ENCODE measurements around the gene SERPINA3.
"Not testable (repeated sequence)": the region's sequence is repeated elsewhere in the genome, so short reads cannot be mapped to it uniquely, and the experiment has no call there.

SERPINA3 gene

GRCh38 chr14:94633121-94633520, 20.9 kb downstream of the SERPINA3 start:
- DNase-seq (ENCODE audit: low spot score) = no peak

DNA sequence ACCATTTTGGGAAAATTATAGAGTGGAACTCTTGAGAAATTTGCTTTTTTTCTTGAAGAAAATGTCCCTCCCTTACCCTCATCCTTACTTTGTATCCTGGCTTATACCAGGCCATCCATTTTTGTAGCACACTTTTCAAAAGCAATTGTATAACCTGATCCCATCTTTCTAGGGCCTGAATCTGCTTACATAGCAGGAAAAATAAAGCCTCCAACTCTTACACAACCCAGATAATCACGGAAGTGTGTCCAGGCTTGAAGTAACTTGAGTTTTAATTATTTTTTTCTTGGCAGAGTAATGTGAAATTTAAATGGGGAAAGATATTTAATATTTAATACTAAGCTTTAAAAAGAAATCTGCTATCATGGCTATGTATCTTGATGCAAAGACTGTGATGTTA, 23.0 kb downstream of the SERPINA3 start:
- no peak for DNase-seq (ENCODE audit: low spot score)

GRCh38 chr14:94636744-94637412, 24.7 kb downstream of the SERPINA3 start:
- no peak for DNase-seq (ENCODE audit: low spot score)

DNA sequence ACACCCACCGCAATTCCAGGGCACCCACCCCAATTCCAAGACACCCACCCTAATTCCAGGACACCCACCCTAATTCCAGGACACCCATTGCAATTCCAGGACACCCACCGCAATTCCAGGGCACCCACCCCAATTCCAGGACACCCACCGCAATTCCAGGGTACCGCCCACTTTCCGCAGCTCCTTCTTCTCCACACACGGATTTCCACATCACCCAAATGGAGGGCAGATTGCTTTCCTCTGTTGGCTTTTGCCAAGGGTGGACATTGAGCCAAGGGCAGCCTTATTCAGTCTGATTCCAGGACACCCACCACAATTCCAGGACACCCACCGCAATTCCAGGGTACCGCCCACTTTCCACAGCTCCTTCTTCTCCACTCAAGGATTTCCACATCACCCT, 25.6 kb downstream of the SERPINA3 start:
- DNase-seq (ENCODE audit: low spot score) = not testable (repeated sequence)

DNA sequence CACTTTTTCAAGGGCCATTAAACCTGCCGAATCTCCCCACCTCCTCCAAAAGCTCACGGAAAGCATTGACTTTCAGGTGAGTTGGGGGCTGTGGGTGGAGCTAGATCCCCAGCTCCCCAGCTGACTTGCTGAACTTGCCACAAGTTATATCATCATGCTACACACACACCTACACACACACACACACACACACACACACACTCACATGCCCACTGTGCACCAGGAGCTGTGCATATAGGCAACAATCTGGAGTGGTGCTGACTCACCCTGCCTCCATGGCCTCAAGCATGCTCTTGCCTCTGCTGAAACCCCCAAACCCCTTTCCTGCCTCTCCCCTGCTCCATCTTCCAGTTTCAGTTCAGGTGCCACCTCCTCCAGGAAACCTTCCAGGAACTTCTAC, 26.1 kb downstream of the SERPINA3 start:
- no peak for DNase-seq (ENCODE audit: low spot score)

- no peak for DNase-seq (ENCODE audit: low spot score)
Observed at GRCh38 chr14:94638961-94639817, 27.0 kb downstream of the SERPINA3 start.

DNA sequence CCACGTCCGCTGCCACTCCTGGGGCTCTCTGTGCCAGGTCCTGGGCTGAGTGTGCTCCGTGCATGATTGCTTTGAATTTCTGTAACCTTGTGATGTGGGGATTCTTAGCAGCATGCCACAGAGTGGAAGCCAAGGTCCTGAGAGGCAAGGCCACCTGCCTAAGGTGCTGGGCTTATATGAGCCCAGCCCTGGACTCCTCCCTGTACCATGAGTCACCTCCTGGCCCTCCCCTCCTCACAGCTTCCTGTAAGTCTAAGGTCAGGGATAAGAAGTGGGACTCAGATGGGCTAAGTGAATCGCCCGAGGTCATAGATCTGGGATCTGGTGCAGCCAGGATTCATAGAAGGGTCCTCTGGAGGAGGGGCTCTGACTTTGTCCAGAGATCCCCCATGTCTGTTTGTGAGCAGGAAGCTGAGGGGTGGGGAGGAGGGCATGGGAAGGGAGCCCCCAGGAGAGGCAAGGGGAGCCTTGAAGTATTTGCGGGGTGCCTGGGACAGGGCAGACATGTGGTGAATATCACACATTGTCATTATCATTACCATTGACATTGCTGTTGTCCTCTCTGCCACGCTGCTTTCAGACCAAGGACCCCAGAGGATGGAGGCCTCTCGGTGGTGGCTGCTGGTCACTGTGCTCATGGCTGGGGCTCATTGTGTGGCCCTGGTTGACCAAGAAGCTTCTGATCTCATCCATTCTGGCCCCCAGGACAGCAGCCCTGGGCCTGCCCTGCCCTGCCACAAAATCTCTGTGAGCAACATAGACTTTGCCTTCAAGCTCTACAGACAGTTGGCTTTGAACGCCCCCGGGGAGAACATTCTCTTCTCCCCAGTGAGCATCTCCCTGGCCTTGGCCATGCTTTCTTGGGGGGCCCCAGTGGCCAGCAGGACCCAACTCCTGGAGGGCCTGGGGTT, 28.8 kb downstream of the SERPINA3 start:
- DNase-seq (ENCODE audit: low spot score) = no peak

DNA sequence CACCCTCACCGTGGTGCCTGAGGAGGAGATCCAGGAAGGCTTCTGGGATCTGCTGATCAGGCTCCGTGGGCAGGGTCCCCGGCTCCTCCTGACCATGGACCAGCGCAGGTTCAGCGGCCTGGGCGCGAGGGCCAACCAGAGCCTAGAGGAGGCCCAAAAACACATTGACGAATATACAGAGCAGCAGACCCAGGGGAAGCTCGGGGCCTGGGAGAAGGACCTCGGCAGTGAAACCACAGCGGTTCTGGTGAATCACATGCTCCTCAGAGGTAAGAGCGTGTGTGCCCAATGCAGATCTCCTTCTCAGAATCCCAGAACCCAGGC, 29.4 kb downstream of the SERPINA3 start:
- DNase-seq (ENCODE audit: low spot score) = no peak

GRCh38 chr14:94643316-94644101, 31.3 kb downstream of the SERPINA3 start:
- no peak for DNase-seq (ENCODE audit: low spot score)

DNA sequence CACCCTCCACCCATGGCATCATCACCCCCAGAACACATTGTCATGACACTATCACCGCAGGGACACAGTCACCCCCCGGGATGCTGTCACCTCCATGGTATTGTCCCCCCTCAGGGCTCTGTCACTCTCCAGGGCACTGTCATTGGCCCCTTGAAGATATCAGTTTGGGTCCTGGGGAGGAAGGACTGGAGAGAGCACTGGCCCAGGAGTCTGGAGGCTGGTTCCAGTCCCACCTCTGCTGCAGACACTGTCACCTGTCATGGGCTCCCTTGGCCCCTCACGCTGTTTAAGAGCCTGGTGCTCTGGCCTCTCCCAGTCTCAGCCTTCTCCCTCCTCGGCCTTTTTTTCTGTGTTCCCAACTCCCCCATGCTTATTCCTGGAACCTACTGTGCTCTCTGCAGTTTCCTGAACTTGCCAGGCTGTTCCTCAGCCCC, 31.9 kb downstream of the SERPINA3 start:
- DNase-seq (ENCODE audit: low spot score) = no peak

DNA sequence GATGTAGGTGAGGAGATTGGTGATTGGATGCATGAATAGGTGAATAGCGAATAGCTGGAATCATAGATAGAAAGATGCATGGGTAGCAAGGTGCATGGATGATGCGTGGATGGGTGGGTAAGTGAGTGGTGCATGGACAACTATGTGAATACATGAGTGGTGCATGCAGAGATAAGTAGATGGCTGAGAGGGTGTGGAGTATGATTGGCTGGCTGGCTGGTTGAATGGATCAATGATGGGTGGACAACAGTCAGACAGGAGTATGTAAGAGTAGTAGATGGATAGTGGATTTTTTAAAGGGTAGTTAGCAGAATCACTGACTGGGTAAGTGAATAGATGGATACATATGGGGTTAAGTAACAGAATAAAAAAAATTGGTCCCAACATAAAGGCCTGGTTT, 33.9 kb downstream of the SERPINA3 start:
- DNase-seq (ENCODE audit: low spot score) = no peak

- DNase-seq (ENCODE audit: low spot score) = no peak
Observed at GRCh38 chr14:94646481-94646880, 34.3 kb downstream of the SERPINA3 start.

- DNase-seq (ENCODE audit: low spot score) = no peak
Observed at GRCh38 chr14:94648801-94649200, 36.6 kb downstream of the SERPINA3 start.

- DNase-seq (ENCODE audit: low spot score) = no peak
Observed at GRCh38 chr14:94649543-94650443, 37.6 kb downstream of the SERPINA3 start.

- no peak for DNase-seq (ENCODE audit: low spot score)
Observed at GRCh38 chr14:94650444-94650775, 38.2 kb downstream of the SERPINA3 start.

GRCh38 chr14:94650806-94651805, 38.9 kb downstream of the SERPINA3 start:
- DNase-seq (ENCODE audit: low spot score) = no peak

- DNase-seq (ENCODE audit: low spot score) = no peak
Observed at GRCh38 chr14:94653321-94653720, 41.1 kb downstream of the SERPINA3 start.

- DNase-seq (ENCODE audit: low spot score) = no peak
Observed at GRCh38 chr14:94654071-94654861, 42.1 kb downstream of the SERPINA3 start.

Measured in CD4-positive, alpha-beta T cell treated with Interleukin-6 at 100 ng/mL for 8 hours (primary cell).